ENCODE results near the gene TOR2A. TPM values are rescaled to one million over a fixed set of nuclear protein-coding genes. Genes with fewer than 3 reads are reported as not detected.
A peak's percentile ranks its signal among the peaks of the same experiment; 100 is the strongest.
"Not testable (repeated sequence)": the region's sequence is repeated elsewhere in the genome, so short reads cannot be mapped to it uniquely, and the experiment has no call there.

The TOR2A gene
- total RNA-seq, result 7.4 TPM

DNA sequence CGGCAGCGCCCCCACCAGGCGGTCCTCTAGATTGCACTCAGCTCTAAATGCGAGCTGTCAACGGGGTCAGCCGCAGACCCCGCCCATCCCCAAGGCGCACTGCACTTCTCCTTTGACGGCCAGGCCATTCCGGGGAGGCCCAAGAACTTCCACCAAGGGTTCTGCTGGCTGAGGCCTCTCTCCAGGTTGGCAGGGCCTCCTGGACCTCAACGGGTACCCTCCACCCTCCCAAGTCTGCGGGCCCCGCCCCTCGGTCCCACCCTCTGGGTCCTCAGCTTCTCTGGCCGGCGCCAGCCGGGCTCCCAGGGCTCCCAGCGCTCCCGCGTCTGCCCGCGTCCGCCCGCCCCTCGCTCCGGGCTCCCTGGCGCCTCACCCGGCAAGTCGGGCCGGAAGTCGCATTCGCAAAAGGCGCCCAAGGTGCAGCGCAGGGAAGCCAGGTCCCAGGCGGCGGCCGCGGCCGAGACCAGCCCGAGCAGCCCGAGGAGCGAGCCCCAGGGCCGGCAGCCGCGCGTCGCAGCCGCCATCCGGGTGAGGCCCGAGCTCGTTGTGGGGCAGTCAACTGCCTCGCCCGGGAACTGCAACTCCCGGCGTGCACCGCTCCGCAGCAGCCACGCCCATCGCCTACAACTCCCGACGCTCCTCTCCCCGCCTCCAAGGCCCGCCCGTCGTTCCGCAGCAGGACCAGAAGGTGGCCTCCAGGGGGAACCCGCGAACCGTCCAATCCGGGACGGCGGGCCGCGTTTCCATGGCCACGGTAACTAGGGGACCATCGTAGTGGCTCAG, at the start of gene TOR2A:
TOR2A (minus strand) TSS at position 548 of the 783 bp plus-strand sequence; CDS start at position 524, 24 bp downstream.
- peak; percentile 96 for ATAC-seq
- DNase-seq (ENCODE audit: low spot score), result peak; percentile 97

DNA sequence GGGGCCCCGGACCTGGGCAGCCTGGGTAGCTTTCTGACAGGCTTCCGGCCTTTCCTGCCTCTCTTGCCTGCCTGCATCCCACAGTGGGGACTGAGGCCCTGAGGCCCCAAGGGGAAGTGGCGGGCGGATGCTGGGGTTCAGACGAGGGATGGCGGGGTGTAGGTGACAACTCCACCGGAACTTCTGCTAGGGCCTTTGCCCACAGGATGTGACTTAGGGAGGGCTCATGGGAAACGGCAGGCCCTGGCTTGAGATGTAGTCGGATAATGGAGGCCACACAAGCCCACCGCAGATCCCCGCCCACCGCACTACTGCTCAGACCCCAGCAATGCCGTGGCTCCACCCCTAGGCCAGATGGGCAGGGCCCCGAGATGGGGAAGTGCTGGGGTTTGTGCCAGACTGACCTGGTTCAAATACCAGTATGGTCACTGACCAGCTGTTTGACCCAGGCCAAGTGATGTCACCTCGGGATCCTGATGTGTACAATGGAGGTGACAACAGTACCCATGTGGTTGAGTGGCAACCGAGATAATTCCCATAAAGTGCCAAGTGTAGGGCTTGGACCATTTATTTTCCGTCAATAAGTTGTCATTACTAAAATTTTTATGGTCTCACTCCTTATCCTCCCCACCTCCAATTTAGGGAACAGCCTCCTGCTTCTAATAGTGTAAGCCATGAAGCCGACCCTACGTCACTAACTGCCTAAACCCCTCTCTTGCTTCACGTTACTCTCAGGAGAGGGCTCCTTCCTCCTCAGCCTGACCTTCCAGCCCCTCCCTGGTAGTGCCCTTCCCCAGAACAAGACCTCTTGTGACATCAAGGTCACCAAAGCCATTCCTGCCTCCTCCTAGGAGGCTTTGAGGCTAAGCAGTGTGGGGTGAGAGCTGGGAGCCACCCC, 48.3 kb upstream of the TOR2A start:
- ATAC-seq (no peak), DNase-seq (ENCODE audit: low spot score) (peak; percentile 66)

DNA sequence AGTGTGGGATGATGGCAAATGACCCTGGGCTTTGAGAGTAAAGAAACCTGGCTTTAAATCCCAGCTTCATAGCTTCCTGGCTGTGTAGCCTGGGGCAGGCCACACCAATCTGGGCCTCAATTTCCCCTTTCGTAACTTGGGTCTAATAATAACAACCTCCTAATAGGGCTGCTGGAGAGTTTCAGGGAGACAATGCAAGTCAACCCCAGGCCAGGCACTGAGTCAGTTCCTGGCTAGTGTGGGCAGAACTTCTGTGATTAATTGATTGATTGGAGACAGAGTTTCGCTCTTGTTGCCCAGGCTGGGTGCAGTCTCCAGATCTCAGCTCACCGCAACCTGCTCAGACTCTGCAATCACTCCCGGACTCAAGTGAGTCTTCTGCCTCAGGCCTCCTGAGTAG, 46.7 kb upstream of the TOR2A start:
- DNase-seq (ENCODE audit: low spot score) (no peak), ATAC-seq (no peak)

DNA sequence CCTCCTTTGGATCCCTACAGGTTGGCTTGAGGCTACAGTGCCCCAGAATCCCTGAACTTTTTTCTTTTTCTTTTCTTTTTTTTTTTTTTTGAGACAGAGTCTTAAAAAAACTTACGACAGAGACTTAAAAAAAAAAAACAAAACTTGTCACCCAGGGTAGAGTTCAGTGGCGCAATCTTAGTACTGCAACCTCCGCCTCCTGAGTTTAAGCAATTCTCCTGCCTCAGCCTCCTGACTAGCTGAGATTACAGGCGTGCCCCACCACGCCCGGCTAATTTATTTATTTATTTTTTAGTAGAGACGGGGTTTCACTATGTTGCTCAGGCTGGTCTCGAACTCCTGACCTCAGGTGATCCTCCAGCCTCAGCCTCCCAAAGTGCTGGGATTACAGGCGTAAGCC, 45.8 kb upstream of the TOR2A start:
- ATAC-seq, result not testable (repeated sequence)

DNA sequence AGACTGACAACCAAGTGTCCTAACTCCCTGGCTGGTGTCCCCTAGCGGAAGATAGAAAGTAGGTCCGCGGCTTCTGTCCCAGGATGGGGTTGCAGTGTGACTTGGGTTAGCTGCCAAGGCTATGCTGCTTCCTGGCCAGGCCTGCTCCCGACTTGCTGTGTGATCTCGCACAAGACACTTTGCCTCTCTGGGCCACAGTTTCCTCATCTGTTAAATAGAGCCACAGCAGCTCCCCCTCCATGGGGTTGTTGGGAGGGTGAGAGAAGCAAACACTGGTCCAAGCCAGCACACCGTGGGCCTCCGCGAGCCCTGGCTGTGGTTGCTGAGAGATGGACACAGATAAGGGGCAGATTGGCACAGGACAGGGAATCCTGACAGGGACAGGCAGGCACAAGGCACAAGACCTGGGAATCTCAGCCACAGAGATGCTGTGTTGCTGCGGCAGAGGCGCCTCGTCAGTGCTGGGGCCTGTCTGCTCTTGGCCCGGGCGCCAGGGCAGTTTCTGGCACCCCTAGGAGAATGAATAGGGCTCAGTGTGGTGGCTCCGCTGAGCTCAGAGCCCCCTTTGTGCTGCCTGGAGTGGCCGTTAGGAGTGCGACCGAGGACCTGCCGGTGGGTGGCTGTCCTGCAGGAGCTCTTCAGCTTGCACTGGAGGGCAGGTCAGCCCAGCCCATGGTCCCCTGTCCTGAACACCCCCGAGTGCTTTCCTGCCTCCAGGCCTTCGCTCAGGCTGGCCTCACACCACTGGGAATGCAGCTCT, 45.2 kb upstream of the TOR2A start:
- ATAC-seq (no peak), DNase-seq (ENCODE audit: low spot score) (no peak)

More for the DNA sequence above, 45.8 kb upstream of the TOR2A start:
- DNase-seq (ENCODE audit: low spot score), result not testable (repeated sequence)

DNA sequence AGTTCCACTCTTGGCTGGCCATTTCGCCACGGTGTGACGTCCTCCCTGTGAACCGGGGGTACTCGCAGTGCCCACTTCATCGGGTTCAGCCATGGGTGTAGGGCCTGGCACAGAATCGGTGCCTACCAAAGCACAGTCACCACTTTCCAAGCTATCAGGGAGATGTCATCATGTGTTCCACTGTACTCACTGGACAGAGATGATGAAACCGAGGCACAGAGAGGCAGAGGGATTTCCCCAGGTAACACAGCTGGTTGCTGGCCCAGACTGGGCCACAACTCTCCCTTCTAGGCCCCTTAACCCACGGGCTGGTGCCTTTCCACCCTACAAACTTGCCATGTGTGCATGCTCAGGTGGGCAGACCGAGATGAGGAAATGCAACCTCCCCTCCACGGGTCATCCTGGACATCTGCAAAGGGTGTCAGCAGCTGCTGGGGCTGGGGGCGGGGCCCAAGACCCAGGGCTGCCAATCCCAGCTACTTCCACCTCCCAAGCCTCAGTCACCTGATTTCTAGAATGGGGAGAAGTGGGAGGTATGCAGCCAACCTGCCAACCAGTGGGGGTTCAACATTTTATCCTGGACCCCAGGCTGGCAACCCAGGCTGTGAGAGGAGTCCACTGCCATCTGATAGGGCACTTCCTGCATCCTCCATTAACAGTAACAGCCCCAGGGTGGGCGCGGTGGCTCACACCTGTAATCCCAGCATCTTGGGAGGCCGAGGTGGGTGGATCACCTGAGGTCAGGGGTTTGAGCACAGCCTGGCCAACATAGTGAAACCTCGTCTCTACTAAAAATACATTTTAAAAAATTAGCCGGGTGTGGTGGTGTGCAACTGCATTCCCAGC, 44.3 kb upstream of the TOR2A start:
- DNase-seq (ENCODE audit: low spot score) (no peak), ATAC-seq (no peak)

DNA sequence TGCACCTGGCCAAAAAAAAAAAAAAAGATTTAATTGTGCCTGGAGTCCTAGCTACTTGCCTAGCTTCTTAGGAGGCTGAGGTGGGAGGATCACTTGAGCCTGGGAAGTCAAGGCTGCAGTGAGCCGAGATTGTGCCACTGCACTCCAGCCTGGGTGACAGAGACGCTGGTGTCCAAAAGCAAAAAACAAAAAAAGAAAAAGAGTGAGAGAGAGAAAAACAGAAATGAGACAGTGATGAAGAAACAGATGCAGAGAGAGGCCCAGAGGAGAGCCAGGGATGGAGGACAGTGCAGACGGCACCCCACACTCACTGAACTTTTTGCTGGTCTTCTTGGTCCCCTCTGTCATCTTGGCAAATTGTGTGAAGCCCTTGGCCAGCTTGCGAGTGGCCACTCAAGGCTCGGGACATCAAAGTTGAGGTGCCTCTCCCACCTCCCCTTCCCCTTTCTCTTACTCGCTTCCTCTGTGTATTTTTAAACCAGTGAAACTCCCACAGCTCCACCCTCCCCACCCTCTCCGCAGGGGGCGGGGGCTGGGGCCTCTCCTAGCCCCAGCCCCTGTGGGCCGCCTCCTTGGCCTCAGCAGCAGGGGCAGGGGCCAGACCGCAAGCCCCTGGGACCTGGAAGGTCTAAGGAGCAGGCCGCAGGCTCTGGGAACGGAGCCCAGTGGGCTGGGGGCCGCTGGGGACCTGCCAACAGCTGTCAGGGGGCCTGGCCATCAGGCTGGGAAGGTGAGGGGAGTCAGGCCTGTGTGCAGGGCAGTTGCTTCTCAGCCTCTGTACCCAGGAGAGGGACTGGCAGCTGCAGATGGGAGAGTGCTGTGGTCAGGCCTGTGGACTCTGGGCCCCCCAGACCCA, 43.4 kb upstream of the TOR2A start, which contains the start of gene SH2D3C:
SH2D3C (minus strand) TSS at position 387 of the 856 bp plus-strand sequence; CDS start at position 348, 39 bp downstream.
- ATAC-seq (peak; percentile 35), DNase-seq (ENCODE audit: low spot score) (no peak)

DNA sequence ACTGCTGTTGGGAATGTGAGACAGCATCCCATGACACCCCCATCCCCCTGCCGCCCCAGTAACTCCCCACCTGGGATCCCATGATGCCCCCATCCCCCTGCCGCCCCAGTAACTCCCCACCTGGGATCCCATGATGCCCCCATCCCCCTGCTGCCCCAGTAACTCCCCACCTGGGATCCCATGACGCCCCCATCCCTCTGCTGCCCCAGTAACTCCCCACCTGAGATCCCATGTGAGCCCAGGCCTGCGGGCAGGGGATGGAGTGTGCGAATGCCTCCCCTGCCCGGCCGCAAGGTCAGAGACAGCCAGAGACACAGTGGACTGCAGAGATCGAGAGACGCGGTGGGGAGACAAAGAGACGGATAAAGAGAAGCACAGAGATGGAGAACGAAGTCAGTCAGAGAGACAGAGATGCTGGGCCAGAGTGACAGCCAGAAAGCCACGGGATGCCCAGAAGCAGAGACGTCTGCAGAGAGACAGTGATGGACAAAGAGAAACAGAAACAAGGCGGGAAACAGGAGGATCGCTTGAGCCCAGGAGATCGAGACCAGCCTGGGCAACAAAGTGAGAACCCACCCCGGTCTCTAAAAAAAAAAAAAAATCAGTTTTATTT, 42.4 kb upstream of the TOR2A start:
- DNase-seq (ENCODE audit: low spot score) (no peak), ATAC-seq (no peak)

DNA sequence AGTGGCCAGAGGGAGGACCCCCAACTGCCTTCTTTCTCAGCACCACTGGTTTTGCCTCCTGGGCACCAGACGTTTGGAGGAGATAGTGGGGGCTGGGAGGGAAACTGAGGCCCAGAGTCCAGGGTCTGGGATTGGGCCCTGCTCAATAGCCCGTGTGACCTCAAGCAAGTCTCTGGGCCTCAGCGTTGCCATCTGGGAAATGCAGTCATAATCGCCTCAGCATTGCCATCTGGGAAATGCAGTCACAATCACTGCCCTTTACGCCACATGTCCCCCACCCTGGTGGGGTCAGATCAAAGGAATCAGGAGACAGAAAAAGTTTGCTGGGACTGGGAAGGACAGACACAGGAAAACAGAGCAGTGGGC, 41.8 kb upstream of the TOR2A start:
- ATAC-seq, result no peak
- no peak for DNase-seq (ENCODE audit: low spot score)

DNA sequence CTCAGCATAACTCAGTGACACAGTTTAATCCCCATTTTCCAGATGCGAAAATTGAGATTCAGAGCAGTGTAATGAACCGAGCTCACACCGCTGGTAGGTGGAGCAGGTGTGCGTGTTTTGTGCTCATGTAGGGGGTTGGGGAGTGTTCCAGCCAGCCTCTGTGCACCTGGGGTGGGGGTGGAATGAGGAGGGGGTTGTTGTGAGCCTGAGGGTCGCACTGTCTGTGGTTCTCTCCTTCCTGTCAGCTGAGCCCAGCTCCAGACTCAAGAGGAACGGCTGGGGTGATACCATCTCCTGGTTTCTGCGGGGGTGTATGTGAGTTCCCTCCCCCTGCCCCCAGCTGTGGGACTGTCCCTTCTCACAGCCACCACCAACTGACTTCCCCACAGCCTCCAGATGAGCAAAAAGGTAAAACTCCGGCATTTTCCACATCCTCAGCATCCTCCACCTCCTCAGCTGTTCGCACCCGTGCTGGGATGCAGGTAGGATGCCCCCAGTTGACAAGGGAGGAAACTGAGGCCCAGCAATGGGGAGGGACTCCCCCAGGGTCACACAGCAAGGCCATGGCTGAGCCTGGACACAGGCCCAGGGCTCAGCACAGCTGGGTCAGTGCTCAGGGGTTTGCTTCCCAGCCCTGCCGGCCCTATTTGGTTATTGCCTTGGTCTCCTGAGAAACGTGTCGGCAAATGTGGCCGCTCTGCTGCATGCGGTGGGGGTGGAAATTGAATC, 41.3 kb upstream of the TOR2A start:
- DNase-seq (ENCODE audit: low spot score) (no peak), ATAC-seq (no peak)

DNA sequence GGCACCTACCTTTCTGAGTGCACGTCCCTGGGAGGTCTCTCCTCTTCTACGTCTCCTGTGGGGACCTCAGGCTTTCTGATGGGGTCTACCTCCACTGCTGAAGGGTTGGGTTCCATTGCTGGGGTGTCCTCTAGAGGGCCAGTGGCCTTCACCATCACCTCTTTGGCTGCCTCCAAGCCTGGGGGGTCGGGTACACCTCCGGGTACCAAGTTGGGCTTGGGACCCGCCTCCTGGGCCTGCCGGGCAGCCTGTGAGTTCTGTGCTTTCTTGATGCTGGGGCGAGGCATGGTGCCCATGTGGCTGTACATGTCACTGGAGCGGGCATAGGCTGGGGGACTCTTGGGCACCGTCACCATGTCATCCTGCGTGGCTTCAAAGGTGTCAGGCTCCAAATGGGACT, 38.9 kb upstream of the TOR2A start:
- DNase-seq (ENCODE audit: low spot score) (no peak), ATAC-seq (no peak)

DNA sequence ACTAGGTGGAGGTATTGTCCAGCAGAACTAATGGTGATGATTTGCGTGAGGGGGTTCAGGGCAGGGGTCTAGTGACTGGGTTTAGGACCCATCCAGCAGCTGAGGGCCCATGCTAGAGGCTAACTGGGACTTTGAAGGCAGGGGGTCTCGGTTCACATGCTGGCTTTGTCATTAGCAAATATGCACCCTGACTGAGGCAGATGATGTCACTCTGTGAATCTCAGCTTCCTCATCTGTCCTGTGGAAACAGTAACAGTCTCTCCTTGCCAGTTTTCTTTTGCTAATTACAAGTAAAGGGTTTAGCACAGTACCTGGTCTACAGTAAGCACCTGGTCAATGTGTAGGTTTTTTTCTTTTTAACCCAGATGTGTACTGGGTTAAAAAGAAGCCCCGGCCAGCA, 38.2 kb upstream of the TOR2A start:
- DNase-seq (ENCODE audit: low spot score), result no peak
- ATAC-seq, result no peak

DNA sequence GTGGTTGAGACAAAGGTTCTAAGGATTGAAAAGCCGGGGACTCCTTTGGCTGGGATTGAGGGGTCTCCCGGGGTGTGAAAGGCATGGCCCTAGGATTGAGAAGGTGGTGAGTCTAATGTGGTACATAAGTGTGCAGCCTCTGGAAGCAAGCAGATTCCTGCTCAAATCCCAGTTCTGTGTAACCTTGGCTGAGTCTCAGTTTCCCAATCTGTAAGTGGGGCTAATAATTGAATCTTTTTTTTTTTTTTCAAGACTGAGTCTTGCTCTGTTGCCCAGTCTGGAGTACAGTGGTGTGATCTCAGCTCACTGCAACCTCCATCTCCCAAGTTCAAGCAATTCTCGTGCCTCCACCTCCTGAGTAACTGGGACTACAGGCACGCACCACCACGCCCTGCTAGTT, 37.5 kb upstream of the TOR2A start:
- DNase-seq (ENCODE audit: low spot score) (no peak), ATAC-seq (no peak)

DNA sequence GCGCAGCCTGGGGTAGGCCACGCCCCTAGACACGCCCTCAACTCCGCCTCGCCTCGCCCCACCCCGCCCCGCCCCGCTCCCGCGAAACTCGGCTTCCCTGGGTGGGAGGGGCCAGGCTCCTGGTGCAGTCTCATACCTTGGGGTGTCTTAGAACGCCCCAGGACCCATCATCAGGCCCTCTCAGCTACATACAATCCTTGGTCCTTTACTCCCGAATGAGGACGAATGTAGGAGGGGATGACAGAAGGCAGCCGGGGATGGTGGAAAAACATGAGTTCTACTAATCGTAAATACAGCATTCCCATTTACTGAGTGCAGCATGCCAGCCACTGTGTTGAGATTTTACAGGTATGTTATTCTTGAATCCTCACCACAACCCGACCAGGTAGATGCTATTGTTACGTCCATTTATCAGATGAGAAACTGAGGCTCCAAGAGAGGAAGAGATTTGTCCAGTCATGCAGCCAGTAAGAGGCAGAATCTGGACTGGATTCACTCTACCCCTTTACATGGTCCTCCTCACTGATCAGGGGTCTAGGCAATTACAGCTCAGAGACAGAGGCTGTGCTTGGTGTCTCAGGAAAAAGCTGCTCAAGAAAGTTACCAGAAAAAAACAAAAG, 36.6 kb upstream of the TOR2A start:
- ATAC-seq, result no peak
- DNase-seq (ENCODE audit: low spot score), result no peak

DNA sequence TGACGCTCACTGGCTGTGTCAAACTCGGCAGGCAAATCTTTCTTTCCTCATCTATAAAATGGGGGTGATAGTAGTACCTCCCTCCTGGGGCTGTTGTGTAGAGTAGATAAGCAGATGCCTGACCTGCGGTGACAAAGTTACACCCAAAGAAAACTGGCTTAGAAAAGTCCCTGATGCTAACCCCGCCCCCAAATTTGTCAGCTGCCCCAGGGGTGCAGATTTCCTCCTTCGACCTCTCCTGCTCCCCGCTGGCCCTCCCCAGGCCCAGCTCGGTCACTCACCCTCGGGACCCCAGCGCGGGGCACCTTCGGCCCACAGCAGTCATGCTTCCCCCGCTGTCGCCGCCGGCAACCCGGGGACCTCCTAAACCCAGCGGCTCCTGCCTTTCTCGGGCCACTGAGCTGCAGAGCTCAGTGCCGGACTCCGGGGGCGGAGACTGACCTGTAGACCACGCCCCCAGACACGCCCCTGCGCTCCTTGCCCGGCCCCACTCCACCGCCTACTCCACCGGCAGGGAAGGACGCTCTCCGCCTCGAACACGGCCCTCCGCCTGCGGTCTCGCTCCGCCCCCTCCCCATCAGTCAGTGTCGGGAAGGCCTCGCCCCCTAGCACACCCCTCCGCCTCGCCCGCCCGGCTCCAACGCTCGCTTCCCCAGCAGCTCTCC, 35.9 kb upstream of the TOR2A start:
- ATAC-seq, result peak; percentile 98
- peak; percentile 99 for DNase-seq (ENCODE audit: low spot score)

DNA sequence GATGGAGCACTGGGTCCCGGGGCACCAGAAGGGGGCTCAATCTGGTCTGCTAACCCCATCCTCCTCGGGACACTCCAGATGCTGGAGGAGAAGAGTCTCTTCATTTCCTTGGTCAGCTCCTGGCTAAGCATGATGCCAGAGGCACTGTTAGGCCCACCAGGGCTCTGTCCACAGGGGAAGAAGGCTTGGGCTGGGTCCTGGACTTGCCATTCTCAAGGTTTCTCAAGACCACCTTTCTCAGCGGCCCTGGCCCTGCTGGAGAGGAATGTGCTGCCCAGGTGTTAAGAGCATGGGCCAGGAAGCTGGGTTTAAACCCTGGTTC, 35.5 kb upstream of the TOR2A start:
- ATAC-seq, result no peak
- DNase-seq (ENCODE audit: low spot score), result no peak

DNA sequence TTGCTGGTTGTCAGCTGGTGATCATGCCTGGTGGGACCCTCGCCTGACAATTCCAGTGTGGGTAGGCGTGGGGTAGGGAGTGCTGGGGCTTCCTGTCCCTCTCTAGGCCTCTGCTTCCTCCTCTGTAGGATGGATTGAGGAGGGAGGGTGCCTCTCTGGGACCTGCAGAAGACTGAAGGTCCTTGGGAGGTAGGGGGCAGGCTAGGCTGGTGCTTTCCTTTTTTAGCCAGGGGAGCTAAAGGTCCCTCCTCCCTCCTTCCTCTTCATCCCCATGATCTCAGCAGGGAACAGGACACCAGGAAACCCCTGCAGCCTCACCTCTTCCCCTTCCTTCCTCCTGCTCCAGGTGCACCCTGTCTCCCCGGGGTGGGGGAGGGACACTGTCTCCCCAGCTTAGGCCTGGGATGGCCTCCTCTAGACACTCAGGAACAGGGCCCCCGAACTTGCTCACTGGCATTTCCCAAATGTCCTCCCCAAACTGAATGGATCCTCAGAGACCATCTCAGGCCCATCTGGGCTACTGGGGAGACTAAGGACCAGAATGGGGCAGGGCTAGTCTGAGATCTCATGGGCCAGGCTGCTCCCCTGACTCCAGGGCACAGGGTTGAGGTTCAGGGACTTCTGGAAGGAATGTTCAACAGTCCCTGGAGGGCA, 35.0 kb upstream of the TOR2A start:
- DNase-seq (ENCODE audit: low spot score) (no peak), ATAC-seq (no peak)

Measured in left lobe of liver (tissue), 2 donors.